ENCODE results near the gene WWC2.

WWC2 gene

DNA sequence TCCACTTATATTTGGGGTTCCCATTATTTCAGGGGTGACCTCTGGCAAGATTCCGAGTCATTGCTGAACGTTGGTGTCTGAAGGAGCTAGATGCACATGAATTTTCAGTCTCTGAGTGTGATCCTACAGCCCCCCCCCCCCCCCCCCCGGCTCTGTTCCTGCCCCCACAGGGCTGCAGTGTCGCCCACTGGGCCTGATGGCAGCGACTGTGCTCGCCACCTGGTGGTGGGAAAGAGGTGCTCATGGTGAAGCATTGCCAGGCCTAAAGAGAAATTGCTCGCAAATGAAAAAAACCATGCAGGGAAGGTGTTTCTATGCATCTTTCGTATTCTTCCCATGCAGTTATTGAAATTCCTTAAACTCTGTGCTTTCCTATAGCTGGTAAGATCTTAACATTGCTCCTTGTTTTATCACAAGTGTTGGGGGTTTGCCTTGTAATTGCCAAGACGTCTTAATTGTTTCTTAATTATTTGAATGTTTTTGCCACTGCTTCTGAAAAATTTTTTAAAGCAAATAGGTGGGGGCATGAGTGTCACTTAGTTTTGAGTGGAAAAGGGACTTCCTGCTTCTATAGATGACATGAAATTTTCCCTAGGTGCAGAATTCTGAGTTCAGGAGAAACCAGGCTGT is 157.8 kb downstream of the WWC2 start:
- no peak for DNase-seq (ENCODE audit: low read depth in 2 of 2)

DNA sequence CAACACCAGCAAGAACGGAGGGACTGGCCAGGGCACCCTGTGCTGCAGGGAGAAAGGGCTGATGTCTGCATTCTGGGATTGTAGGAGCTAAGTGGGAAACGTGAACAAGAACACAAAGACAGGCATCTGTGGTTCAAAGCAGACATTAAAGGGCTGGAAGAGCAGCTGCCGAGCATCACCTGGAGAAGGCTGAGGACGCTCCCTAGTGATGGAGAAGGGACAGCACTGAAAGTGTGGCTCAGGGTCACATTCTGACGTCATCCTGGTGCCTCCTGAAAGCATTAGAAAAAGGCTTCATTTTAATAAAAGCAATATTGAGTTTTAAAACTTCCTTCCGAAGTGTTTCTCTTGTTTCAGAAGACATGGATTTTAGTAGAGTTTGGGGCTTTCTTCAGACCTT is 158.8 kb downstream of the WWC2 start:
- DNase-seq (ENCODE audit: low read depth in 2 of 2): no peak

DNA sequence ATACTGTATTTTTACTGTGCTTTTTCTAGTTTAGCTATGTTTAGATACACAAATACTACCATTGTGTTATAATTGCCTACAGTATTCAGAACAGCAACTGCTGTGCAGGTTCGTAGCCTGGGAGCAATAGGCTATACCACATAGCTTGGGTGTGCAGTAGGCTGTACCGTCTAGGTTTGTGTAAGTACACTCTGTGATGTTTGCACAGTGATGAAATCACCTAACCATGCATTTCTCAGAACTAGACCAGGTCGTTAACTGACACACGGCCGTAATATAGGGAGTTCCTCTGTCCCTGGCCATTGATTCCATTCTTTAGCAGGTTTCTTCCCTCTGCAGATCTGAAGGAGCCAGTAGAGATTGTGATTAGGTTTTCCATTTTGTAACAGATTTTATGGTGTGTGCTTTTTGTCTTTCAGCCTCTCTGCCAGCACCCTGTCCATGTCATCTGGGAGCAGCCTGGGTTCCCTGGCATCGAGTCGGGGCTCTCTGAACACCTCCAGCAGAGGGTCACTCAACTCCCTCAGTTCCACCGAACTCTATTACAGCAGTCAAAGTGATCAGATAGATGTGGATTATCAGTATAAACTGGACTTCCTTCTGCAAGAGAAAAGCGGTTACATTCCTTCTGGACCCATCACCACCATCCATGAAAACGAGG is 161.6 kb downstream of the WWC2 start:
- no peak for DNase-seq (ENCODE audit: low read depth in 2 of 2)

DNA sequence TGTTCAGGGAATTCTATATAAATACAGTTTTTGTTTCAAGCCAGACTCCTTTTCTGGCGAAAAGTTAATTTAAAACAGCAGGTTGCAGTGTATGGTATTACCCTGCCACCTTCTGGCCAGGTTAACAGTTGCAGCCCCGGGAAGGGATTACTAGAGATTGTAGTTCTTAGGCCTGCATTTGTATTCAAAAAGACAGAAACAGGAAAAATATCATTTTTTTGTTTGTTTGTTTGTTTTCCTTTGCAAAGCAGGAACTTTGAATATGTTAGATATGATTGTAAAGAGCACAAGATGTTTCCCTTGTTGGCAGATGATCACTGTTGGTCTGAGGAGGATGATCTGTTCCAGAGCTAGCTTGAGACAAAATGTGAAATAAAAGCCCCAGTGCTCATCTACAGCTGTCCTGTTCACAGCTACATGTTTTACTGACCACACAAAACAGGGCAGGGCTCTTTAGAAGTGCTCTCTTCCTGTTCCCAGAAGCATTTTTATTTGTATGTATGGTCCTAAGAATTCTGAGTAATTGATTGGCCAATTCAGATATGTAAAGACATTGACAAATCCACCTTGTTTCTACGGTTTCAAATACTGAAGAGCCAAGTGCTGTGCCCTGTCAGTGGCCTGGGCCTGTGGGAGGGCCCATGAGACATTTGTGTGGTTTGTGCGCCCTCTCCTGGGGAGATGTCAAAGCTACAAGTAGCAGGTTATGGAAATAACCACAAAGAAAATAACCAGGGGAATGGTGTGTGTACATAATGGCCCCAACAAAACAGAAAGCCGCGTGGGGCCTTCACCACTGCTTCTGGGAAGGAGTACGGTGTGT is 163.1 kb downstream of the WWC2 start:
- DNase-seq (ENCODE audit: low read depth in 2 of 2): peak; percentile 39 to 42

DNA sequence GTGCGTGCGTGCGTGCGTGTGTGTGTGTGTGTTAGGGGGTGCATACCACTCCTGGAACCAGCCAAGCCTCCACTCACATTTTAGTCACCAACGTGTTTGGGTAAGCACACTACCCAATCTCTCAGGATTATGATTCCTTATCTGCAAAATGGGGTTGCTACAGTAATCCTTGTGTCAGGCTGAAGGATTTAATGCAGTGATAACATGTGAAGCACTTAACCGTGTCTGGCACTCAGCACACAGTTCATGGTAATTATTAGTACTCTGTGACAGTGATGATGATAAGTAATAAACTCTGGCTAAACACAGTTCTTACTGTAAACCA is 163.7 kb downstream of the WWC2 start:
- no peak for DNase-seq (ENCODE audit: low read depth in 2 of 2)

DNA sequence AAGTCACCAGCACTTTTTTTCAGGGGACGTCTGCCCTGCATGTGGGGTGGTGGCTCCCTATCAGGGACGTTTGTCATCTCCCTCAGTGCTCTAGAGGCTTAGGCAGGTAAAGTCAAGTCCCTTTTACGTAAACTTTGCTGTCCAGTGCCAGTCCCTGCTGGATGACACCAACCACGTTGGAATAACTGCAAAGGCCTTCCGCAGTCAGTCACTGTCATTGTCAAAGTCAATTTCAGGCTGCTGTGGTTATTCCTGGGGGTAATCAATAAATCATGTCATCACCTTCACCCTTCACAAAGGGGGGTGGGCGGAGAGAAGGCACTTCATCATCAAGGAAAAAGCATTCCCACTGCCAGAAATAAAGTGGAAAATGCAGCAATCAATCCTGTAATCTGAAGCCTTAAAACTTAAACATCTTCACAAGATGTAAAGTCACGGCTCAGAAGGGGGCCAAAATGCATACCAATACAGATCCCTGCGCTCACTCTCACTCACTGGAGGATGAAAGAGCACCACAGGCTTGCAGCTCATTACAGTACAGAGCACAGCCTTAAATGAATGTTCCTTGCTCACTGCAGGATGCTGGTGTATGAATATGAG is 164.8 kb downstream of the WWC2 start:
- no peak for DNase-seq (ENCODE audit: low read depth in 2 of 2)

DNA sequence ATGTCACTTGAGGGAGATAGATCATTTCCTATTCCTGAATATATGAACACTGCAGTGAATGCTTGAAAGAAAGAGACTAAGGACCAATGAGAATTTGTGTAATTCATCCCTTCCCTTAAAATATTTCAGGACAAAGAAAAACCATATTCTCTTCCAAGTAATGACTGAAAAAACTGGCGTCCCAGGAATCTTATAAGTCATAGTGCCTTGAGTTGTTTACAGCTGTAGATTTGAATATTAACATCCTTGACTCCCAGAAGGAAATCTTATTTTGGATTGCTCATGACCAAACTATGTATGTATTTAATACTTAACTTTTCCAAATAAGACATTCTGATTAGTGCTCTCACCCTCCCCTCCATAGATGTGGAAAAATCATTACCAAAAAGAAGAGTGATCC is 165.6 kb downstream of the WWC2 start:
- DNase-seq (ENCODE audit: low read depth in 2 of 2): no peak

DNA sequence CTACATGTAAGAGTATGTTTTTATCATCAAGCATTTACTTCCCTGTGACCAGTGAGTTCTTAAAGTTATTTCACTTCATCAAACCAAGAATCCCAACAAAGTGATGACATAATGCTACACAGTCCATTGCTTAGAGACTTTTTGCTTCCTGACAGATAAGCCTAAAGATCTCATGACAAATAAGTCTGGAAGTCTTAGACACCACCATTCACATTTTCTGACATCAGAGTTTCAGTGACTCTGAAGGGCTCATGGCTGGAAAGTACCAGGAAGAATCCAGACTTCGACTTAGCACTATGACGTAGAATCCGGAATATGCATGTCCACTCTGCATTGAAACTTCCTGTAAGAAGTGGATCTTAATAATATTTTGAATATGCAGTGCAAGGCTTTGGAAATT is 167.3 kb downstream of the WWC2 start:
- DNase-seq (ENCODE audit: low read depth in 2 of 2): no peak

DNA sequence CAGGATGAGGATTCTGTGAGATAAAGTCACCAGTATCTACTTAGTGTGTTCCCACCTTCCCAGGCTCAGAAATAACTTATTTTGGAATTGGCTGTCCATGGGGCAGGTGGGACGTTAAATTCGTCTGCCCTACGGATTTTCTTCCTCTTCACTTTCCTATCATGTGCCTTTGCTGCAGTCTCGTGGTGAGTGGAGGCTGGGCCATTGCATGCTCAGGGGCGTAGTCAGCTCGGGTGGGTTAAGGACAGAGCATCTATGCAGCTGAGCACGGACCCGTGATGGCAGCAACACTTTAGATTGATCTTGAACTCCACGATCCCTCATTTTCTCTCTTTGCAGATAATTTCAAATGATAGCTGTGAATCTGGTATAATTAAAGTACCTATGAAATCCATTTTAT is 169.5 kb downstream of the WWC2 start:
- no peak for DNase-seq (ENCODE audit: low read depth in 2 of 2)

DNA sequence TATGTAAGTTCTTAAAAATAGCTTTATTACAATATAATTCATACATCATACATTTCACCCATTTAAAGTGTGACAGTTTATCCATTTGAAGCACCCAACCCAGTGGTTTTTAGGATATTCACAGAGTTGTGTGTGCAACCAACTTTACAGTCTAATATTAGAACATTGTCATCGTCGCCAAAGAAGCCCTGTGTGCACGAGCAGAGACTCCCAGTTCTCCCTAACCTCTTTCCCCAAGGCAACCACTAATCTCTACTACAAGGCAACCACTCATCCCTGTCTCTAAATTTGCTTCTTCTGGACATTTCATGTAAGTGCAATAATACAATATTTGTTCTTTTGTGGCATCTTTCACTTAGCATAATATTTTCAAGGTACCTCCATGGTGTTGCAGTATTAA is 173.3 kb downstream of the WWC2 start:
- no peak for DNase-seq (ENCODE audit: low read depth in 2 of 2)

DNA sequence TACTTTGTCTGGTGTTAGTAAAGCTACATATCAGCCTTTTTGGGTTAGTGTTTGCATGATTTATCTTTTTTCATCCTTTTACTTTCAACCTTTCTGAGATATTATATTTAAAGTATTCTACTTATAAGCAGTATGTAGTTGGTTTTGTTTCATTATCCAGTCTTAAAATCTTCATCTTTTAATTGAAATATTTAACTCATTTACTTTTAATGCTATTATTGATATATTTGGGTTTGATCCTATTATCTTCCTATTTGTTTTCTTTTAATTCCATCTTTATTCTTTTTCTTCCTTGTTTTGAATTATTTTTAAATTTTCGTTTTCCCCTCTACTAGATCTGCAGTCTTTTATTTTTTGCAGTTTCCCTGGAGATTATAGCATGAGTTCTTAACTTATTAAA is 177.0 kb downstream of the WWC2 start:
- DNase-seq (ENCODE audit: low read depth in 2 of 2): no peak

DNA sequence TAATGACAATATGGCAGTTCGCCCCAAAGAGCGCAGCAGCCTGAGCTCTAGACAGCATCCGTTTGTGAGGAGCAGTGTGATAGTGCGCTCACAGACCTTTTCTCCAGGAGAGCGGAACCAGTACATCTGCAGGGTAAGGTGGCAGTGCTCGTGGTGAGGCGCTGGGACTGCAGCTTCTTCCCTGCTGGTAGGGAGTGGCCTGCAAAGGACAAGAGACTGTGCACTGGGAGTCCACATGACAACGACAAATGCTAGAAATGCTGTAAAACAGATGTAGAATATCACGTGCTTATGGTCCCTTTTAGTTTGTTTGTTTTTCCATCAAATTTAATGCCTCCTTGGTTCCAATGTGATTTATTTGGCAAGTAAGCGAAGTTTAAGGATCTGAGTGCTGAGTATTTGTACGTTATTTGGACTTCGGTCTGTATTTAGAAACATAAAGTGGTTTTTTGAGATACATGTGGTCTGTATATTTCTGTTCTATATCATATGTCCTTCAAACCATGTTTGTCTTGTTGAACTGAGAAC is 185.3 kb downstream of the WWC2 start:
- no peak for DNase-seq (ENCODE audit: low read depth in 2 of 2)

DNA sequence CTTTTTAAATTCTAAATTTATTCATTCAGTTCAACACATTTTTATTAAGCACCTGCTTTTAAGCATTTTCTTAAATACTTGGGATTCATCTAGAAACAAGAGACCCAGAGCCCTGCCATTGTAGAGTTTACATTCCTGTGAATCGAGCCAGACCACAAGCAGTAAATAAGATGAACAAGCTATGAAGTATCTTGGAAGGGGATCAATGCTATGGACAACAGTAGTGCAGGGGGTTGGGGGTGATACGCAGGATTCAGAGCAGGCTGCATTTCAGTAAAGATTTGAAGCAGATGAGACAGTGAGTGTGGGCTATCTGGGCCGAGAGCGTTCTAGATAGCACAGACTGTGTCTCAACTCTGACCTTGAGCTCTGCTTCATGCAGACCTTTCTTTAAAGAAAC is 185.9 kb downstream of the WWC2 start:
- no peak for DNase-seq (ENCODE audit: low read depth in 2 of 2)

DNA sequence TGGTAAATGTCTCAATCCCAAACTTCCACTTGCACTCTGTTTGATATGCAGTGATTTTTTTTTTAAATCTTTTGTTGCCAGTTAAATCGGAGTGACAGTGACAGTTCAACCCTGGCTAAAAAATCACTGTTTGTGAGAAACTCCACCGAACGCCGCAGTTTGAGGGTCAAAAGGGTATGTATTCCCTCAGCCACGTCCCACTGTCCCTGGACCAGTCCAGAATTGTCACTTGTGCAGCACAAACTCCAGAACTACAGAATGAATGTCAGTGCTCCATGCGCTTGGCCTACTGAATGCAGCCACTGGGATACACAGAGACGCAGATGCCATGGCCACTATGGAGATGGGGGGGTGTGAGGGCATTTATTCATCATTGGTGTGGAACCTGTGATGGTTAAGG is 186.8 kb downstream of the WWC2 start:
- DNase-seq (ENCODE audit: low read depth in 2 of 2): no peak

DNA sequence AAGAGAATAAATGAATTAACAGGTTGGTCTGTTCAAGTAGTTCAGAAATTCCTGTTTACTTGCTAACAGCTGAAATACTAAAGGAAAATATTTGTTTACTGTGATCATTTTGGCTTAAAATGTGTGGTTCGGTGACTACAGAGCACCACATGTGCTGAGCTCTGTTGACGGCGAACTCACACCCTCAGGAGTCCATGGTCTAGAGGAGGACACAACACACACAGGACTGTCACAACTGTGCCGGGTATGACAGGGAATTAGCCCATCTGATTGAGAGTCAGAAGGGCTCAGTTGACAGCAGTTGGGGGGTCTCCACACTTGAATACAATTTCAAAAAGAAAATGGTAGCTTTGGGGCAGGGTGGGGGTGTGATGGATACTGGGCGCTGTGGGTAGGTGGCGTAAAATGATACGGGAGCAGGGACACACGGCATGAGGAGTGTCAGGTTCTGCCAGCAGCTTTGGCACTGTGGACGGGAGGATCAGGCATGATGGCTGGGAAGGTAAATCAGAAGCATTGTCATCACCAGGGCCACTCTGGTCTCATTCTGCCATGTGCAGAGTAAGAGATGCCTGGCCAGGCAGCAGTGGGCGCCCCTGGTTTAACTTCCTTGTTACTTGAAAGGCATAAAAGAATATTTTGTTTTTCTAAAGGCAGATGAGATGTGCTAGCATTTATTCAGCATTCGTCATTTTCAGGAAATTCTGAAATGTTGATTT is 187.7 kb downstream of the WWC2 start:
- DNase-seq (ENCODE audit: low read depth in 2 of 2): no peak

DNA sequence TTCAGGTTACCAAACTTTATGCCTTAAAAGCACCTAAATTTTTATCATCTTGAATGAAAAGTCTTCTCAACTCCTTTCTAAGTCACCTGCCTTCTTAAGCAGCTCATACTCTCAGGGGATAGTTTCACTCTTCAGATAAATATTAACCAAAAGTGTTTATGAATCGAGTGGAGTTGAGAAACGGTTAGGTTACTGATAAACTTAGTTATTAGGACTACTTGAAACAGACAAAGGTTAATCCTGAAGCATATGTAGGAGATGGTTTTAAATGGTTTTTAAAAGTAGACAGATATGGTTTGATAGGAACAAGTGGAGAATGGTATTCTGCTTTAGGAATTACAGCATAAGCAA is 188.2 kb downstream of the WWC2 start:
- no peak for DNase-seq (ENCODE audit: low read depth in 2 of 2)

DNA sequence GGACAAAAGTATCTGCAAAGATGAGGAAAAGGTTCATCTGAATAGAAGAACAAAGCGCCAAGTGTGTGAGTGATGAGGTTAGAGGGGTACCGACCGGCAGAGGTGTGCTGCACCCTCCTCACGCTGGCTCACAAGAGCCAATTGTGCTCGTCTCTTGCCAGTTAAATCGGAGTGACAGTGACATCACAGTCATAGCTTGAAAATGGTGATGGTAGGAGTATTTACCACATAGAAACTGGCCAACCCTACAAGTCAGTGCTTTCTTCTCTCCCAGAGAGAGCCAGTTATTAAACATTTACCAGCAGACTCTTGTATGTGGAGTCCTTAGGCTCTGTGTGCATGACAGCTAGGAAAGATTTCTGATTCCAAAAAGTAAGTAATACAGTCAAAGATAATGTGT is 188.6 kb downstream of the WWC2 start:
- DNase-seq (ENCODE audit: low read depth in 2 of 2): no peak

DNA sequence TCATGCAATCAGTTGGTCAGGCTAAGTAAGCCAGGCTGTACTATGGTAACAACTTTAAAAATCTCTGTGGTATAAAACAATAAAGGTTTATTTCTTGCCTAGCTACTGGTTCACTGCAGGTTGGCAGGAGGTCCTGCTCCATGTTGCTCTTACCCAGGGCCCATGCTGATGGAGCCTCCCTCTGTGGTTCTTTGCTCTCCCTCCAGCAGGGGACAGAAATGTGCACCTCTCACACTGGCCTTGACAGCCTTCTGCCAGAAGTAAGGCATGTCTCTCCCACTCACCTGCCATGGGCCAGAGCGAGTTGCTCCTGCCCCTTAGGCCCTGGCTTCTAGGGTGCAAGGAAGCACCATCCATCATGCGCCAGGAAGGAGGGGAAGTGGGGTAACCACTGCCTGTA is 189.9 kb downstream of the WWC2 start:
- DNase-seq (ENCODE audit: low read depth in 2 of 2): no peak

DNA sequence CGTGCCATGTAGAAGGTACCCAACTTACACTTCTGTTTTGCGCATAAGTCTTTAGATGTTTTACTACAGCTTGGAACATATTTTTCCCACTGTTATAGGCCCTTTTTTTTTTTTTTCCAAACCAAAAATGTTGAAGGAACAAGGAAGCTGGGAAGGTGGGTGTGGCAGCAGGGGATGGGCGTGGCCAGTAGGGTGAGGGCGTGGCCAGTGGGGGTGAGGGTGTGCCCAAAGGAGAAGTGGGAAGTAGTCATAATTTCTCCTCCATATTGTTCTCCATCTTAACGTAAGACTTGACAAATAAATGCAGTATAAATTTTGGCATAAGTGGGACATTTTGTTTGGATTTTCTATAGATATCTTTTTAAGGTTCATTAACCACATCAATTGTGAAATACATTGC is 190.6 kb downstream of the WWC2 start:
- DNase-seq (ENCODE audit: low read depth in 2 of 2): no peak

DNA sequence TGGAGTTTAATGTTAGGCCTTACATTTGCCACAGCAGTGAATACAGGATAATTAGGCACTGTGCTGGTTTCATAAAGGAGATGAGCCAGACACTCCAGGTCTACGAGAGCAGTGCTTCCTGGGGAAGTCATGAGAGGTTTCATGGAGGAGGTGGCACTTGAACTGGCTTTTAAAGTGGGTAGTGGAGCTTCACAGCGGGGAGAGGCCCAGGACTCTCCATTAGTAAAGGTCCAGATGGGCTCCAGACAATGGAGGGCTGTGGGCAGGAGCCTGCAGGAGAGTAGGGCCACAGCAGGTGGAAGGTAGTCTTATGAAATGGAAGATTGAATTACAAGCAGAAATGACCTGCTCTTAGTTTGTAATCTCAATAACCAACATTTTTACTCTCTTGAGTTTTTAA is 192.0 kb downstream of the WWC2 start:
- no peak for DNase-seq (ENCODE audit: low read depth in 2 of 2)

DNA sequence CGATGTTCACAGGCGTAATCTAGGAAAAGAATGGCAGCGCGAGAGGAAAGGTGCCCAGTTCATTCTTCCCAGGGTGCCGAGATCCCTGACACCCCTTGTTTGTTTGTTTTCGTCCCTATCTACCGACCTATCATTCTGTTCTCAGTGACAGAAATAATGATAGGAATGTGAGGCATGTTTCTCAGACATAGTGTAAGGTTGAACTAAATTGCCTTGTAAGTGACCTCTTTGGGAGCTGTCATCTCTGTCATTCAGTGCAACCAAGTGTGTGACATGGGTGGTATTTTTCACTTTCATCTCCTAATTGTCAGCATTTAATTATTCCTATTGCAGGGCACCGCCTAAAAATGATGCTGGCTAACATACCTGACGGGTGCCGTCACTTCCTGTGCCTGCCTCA is 196.7 kb downstream of the WWC2 start:
- no peak for DNase-seq (ENCODE audit: low read depth in 2 of 2)

DNA sequence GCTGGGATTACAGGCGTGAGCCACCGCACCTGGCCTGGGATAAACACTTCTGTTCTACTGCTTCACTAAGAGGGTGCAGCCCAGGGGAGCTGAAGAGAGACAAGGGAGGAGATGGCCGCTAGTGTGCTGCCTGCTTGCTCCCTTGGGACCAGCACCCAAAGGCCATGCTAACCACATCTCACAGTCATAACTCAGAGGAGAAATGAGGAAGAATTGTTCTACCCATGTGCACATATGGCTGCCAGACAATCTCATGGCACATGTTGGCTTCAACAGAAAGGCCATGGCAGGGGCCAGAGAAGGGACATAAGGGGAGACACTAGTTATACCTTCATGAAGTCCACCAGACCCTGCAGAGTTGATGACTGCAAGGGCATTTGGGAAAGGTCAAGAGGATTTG is 198.6 kb downstream of the WWC2 start:
- DNase-seq (ENCODE audit: low read depth in 2 of 2): no peak
